HG03558 (cell line): ENCODE data around the gene KICS2.
"Not testable (repeated sequence)": the region's sequence is repeated elsewhere in the genome, so short reads cannot be mapped to it uniquely, and the experiment has no call there.

Source experiments
- ATAC-seq: cut with Tn5 transposase; IDR thresholded peaks from one replicate; pipeline ENCODE4 v1.9.1; 2021; ENCODE audit warnings: moderate number of reproducible peaks; ENCODE audit not compliant: unreplicated experiment; ENCODE audit errors: extremely low read depth

Gene KICS2

DNA sequence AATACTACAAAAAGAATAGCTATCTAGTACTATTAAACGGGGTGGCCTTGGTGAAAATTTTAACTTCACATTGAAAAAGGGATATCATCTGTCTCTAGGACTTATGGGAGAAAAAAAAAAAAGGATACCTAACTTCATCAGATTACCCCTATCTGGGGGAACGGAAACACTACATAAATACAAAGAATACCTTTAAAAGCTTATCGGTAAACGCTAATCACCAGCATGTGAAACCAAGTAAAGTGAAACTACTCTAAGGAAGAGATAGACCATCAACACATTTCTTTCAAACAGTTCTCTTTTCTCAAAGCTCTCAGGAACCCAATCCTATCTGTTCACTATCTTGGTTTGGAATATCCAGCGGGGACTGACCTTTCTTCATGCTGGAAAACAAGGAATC is 3.5 kb downstream of the KICS2 start:
- no peak for ATAC-seq

DNA sequence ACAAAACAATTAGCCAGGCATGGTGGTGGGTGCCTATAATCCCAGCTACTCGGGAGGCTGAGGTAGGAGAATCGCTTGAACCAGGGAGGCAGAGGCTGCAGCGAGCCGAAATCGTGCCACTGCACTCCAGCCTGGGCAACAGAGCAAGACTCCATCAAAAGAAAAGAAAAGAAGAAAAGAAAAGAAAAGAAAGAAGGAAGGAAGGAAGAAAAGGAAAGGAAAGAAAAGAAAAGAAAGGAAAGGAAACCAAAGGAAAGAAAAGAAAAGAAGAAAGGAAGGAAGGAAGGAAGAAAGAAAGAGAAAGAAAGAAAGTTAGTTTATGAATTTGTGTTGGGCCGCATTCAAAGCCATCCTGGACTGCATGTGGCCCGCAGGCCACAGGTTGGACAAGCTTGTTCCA is 4.5 kb downstream of the KICS2 start:
- ATAC-seq = not testable (repeated sequence)

DNA sequence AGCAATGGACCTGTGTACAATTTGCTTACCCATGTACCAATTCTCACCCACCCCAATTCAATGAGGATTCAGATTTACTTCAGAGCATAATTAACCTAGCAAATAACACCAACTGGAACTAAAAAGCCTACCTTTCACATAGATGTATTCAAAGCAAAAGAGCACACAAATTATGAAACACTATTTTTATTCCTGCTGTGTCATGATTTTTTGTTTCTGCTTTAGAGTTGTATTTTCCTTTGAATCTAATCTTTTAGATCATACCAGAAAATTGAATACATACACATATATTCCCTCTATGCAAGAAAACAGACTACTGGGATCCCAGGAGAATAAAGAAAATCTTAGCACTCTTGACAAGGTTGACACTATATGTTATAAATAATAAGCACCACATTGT is 5.9 kb downstream of the KICS2 start:
- no peak for ATAC-seq

DNA sequence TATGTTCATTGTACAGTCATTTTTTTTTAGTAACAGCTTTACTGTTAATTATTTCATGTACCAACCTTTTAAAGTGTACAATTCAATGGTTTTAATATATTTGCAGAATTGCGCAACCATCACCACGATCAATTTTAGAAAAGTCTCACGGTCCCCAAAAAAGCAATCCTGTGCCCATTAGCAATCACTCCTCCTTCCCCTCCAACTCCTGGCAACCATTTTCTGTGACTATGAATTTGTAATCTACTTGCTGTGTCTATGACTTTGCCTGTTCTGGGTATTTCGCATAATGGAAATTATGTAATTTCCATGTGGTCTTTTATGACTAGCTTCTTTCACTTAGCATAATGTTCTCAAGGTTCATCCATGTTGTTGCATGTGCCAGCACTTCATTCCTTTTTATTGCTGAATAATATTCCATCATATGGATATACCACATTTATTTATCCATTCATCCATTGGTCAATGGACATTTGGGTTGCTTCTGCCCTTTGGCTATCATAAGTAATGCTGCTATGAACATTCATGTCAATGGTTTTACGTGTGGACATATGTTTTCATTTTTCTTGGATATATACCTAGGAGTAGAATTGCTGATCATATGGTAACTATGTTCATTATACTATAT is 9.9 kb downstream of the KICS2 start:
- ATAC-seq = no peak

DNA sequence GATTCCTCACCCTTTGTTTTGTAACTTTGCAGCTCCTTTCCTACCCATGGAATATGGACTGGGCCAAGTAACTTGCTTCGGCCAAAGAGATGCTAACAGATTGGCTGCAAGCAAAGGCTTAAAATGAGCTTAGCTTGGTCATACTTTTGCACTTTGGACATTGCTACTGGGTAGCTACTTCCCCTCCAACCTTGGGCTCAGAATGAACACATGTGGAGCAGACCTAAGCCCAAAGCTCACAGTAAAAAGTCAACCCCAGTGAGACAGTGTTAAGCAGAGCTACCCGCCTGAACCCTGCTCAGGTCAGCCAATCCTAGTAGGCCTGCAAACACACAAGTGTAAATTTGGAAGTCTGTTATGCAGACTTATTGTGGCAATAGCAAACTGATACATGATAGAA is 14.6 kb downstream of the KICS2 start:
- no peak for ATAC-seq

DNA sequence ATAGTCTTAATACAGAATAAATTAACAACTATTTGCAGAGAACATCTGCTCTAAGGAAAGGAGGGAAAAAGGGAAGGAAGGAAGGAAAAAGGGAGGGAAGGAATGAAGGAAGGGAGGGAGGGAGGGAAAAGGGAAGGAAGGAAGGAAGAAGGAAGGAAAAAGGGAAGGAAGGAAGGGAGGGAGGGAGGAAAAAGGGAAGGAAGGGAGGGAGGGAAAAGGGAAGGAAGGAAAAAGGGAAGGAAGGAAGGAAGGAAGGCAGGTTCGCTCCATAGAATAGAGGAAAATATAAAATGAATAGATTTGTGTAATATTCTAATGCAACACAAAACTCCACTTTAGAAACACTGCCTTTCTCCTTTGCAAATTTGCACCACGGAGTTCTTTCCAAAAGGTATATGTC is 16.6 kb downstream of the KICS2 start:
- ATAC-seq = no peak

DNA sequence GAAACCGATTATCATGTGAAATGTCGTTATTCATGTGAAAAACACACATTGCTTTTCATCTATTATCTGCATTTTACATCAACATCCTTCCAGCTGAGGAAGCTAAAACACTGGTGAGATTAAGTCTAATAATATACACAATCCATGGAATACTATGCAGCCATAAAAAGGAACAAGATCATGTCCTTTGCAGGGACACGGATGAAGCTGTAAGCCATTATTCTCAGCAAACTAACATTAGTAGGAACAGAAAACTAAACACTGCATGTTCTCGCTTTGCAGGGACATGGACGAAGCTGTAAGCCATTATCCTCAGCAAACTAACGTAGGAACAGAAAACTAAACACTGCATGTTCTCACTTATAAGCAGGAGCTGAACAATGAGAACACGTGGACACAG is 18.3 kb downstream of the KICS2 start:
- ATAC-seq = no peak

DNA sequence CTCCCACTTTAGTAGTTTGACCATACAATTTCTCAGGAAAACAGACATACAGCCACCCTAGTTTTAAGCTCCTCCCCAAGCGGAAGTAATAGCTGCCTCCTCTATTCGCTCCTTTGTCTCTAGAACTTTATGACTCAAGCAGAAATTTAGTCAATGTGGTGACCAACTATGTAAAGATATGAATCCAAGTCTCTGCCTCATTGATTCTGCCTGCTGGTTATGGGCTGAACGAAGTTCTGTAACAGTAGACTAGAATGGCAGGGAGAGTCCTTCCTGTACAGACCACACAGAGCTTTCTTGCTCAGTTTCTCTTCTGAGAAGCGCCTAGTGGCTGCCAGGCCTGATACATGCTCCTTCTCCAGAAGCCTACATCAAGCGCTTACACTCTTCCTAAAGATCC is 19.1 kb downstream of the KICS2 start:
- ATAC-seq = no peak

DNA sequence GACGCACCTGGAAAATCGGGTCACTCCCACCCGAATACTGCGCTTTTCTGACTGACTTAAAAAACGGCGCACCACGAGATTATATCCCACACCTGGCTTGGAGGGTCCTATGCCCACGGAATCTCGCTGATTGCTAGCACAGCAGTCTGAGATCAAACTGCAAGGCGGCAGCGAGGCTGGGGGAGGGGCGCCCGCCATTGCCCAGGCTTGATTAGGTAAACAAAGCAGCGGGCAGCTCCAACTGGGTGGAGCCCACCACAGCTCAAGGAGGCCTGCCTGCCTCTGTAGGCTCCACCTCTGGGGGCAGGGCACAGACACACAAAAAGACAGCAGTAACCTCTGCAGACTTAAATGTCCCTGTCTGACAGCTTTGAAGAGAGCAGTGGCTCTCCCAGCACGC is 26.3 kb downstream of the KICS2 start:
- not testable (repeated sequence) for ATAC-seq

DNA sequence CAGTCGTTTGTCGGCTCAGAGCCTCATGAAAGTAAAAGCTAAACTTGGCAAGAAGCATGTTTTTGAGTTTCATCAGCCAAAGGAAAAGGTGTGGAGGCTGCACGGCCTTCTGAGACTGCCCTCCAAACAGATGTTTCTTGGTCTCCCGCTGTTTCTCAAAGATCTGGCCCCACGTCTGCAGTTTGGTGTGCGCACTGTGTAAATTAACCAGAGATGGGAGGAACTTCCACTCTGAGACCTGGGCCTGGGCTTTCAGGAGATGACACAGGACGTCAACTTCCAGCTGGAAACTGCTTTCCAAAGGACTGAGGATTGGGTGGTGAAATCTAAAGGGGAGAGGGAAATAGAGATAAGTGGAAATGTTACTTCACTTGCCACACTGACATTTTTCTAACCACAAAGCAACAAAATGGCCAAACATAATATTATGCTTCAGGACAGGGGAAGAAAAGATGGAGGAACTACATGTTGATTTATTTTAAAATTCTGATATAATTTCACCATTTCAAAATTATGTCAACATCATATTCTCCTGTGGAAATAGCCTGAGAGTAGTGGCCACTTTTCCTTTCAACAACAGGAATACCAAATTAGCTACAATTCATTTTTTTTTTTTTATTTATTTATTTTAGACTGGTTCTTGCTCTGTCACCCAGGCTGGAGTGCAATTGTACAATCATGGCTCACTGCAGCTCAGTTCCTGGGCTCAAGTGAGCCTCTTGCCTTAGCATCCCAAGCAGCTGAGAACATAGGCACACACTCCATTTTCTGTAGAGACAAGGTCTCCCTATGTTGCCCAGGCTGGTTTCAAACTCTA is 27.6 kb downstream of the KICS2 start:
- ATAC-seq = no peak

DNA sequence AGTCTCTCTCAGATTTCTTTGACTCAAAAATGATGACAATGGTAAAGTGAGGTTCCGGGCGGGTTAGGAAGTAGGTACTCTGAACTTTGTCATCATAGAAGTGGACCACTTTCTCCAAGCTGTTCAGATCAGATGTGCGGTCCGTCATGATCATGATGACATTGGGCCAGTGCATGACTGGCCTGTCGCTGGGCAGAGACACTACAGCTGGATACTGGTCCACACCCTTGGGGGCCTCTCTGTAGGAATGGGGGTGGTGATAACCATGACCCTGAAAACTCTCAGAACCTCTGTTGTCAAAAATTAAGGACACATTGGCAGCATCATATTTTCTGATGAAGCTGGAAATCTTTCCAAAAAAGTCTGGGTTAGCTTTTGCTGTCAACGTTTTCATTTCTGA is 28.2 kb downstream of the KICS2 start:
- ATAC-seq = no peak

DNA sequence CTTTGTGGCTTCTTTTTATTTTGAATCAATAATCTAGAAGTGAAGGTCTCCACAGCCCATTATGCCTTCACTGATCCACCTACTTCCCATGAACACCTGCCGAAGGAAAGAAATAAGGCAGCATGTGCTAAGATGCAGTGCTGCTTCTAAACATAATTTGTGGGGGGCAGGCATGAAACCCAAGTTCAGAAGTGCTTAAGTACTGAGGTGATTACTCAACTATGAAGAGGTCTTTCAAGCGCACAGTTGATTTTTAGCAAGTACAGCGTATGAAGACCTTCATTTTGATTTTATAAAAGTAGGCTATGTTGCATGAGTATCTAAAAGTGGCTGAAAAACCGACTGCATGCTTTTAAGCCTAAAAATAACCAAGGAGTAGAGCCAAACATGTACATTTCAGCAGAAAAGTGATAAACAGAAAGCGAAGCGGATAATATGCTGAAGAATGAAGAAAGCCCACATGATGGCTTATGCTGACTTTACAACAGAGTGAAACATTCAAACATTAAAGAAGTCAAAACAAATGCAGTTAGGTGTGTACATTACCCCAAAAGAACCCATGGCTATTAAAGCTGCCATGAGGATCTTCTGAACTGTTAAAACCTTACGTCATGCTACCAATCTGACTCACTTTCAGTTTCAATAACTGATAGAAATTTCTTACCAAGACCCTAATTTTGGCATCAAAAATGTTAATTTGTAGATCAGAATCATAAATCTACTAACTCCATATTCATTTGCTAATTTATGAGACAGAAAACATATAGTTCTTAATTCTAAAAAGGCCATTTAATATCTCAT is 29.3 kb downstream of the KICS2 start:
- ATAC-seq = peak; percentile 97

DNA sequence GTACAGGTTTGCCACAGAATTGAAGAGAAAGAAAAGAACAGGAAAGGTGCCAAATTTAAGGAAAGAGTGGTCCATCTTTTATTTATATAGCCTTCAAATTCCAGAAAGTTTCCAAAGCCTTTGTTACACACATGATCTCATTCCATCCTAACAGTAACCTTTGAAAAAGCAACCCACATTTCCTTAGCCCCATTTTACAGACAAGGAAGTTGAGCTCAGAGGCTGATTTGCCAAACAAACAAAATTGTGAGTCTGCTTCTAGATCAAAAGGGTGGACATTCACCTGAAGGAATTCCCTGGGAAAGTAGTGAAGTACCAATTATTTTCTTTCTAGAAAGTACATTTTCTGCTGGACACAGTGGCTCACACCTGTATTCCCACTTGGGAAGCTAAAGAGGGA is 32.0 kb downstream of the KICS2 start:
- ATAC-seq = no peak

DNA sequence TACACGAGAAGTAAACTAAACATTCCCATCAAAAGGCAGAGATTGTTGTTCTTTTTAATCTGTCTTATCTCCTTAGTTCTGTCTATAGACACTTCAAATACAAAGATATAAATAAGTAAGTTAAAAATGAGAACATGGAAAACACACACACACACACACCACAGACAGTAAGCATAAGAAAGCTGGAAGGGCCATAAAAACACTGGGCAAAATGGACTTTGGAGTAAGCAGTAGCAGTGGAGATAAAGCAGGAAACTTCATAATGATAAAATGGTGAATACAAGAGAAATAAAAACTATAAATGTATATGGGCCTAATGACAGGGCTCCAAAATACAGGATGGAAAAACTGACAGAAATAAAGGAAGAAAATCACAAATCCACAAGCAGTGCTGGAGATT is 32.6 kb downstream of the KICS2 start:
- no peak for ATAC-seq

DNA sequence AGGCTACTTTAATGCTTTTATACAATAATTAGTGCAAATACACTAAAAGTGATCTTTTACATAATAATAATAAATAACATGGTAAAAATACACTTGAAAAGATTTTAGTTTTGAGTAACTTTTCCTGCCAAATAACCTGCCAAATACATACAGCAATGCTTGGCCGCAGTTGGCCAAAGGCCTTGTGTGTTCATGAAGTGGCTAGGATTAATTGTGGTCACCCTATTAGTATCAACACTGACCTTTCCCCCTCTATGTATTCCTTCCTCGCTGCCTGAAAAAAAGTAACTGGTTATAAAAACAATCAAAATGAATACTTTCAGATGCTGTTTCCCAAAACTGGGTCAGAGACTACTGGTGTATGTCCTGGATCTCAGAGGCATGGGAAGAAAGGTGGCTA is 34.3 kb downstream of the KICS2 start:
- ATAC-seq = no peak

DNA sequence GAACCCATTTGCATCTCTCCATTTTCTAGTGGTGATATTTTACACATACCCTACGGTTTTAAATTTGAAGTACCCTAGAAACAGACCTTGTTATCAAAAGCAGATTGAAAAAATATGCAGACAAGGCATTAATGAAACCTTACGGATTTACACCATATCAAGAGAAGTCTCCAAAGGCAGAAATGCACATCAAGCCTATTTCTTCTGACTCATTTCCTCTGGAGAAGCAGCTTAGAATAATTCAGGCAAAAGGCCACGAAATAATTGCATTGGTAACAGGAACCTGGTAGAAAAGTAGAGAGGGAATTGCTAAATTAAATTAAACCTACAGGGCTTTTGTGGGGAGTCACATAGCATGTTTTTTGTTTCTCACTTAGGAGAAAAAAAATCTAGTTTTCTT is 34.7 kb downstream of the KICS2 start:
- ATAC-seq = no peak

DNA sequence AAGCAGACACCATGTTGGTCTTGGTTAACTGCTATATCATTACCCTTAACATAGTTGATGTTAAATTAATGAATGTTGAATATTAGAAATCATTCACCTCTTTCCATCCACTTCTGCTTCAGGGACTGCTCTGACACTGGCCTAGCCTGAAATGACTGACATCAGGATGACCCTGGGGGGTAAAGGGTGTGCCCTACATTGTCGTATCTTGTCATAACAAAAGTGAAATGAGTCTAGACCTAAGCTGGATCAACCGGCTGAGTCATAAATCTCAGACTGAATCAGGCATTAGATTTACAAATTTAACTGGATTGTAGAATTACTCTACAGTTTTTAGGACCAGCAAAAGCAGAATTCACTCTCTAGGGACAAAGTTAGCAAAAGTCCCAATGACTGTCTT is 35.3 kb downstream of the KICS2 start:
- ATAC-seq = peak; percentile 98

DNA sequence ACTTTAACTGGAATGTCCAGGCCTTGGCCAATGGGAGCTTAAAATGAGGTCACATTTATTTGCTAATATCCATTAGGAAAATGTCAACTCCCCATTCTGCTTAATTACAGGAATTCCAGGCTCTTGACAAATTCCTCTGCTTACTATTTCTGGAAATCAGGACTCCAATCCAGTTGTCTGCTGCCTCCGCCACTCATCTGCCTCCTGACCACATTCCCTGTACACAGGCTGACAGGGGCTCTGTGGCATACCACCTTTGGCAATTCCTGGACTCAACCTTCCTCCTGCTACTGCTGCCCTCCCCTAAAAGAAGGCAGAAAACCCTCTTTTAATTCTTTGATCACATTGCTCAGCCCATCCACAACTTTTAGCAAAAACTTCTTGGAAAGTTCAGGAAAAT is 37.9 kb downstream of the KICS2 start:
- no peak for ATAC-seq

DNA sequence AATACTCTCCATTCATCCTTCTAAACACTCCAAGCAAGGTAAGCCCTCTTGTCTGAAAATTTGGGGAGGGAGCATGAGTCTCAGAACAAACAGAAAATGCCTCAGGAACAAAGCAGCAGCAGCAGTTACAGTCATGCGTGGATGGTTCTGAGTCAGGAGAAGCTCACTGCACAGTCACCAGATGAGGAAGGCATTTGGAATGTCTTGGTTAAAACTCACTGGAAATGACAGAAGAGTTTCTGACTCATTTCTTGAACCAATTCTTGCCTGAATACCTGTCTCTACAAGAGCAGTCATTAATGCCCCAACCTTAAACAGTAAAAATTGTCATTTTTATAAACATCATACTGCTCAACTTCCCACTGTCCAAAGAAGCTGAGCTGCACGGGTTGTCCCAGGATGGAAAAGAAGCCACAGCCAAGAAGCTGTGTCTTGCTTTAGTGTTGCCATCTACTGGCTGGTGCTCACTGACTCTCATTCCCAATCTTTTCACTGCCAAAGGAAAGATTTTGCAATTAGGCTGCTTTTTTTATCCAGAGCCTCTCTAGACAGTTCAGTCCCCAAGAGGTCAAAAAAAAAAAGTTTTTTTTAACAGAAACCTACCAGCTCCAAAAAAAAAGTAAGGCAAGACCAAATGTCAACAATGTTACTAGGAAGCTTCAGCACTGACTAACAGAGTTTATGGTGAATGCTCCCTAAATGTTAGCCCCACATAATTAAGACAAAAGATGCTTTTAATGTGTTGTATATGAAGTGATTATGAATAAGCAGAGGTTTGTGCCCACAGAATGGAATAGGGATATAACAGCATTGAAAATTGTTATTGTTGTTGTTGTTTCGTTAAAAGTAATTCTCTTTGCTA is 40.4 kb downstream of the KICS2 start:
- no peak for ATAC-seq

DNA sequence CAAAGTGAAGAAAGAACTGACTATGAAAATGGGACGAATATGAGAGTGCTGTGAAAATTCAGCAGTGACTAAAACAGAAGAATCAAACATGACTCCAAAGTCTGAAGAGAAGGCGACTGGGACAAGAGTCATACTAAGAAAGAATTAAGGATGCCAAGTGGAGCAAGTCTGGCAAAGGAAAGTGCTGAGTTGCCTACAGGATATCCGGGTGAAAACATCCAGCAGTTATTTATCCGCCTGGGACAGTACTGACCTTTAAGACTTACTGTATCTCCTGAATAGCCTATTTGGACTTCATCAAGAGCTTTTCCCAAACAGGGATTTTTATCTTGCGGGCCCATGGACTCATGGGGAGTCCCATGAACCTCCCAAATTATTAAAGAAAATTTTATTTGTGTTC is 41.1 kb downstream of the KICS2 start:
- no peak for ATAC-seq
